ENCODE measurements around the gene ITIH1. TPM values are rescaled to one million over a fixed set of nuclear protein-coding genes. Genes with fewer than 3 reads are reported as not detected.
A peak's percentile ranks its signal among the peaks of the same experiment; 100 is the strongest.

ITIH1 gene
- total RNA-seq, 4 donors from 2014 or later, result not detected

DNA sequence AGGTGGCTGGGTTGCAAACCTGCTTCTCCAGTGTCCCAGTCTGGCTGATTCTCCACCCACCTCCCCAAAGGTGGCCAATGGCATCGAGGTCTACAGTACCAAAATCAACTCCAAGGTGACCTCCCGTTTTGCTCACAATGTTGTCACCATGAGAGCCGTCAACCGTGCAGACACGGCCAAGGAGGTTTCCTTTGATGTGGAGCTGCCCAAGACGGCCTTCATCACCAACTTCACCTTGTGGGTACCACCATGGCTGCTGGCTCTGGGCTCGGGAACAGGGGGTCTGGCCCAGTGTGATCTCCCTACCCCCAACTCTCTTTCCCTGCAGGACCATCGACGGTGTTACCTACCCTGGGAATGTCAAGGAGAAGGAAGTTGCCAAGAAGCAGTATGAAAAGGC lies 19.0 kb downstream of the ITIH1 start:
- H3K36me3 ChIP-seq, result no peaks in the 10 kb centered on the region
- H3K27ac ChIP-seq, result no peak overlapping the region
- no peaks in the 10 kb centered on the region for H3K4me1 ChIP-seq
- H3K27me3 ChIP-seq, result no peaks in the 10 kb centered on the region
- intact Hi-C loops (cut with DNase I; ENCODE audit: low total_unique reads) (no loop called here), in situ Hi-C loops (cut with MboI; ENCODE audit: low pct_ligation_motif_present in 1 of 4, low pct_unique_long_range_greater_than_20kb in 1 of 4, low sequenced_read_pairs in 3 of 4) (no loop called here)
- no peak for DNase-seq
- H3K4me3 ChIP-seq, result no peak overlapping the region
- H3K9me3 ChIP-seq, result no peaks in the 10 kb centered on the region
- WGBS, 2 donors (ENCODE audit: low coverage in 1 of 2), result 93% methylated on average over 9 of the region's 9 CpGs; no CpG with 5 or more reads in 1 of the 2 donors
- TF ChIP-seq EP300 (IDR thresholded peaks at IDR 0.05; ENCODE audit: low read depth), result no peak
- TF ChIP-seq, protein P1, sequence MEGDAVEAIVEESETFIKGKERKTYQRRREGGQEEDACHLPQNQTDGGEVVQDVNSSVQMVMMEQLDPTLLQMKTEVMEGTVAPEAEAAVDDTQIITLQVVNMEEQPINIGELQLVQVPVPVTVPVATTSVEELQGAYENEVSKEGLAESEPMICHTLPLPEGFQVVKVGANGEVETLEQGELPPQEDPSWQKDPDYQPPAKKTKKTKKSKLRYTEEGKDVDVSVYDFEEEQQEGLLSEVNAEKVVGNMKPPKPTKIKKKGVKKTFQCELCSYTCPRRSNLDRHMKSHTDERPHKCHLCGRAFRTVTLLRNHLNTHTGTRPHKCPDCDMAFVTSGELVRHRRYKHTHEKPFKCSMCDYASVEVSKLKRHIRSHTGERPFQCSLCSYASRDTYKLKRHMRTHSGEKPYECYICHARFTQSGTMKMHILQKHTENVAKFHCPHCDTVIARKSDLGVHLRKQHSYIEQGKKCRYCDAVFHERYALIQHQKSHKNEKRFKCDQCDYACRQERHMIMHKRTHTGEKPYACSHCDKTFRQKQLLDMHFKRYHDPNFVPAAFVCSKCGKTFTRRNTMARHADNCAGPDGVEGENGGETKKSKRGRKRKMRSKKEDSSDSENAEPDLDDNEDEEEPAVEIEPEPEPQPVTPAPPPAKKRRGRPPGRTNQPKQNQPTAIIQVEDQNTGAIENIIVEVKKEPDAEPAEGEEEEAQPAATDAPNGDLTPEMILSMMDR (IDR thresholded peaks at IDR 0.05), result no peak
- TF ChIP-seq POLR2AphosphoS5 (IDR thresholded peaks at IDR 0.05), result no peak
- TF ChIP-seq POLR2A (IDR thresholded peaks at IDR 0.05), result no peak

DNA sequence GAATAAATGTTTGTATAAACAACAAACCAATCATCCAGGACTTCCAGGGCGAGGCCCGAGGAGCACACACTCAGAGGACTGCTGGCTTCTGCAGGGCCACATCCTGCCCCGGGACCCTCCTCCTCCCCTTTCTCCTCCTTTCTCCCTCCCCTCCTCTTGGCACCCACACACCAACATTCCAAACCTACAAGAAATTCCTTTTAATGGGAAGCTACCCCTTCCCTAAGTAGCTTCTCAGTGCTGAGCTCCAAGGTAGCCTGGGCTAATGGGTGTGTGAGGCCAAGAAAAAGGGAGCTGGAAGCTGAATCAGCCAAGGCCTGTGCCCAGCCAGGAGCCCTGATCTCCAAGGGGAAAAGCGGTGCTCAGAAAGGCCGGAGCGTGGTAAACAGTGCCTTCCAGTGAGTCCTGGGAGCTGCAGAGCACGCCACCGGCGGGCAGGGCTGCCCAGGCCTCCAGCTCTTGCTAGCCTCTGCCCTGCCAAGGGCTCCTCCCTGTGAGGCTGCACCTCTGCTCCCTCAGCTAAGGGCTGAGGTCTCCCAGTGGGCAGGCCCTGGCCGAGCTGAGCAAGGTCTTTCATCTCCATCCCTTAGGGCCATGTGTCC lies 21.1 kb downstream of the ITIH1 start:
- no peaks in the 10 kb centered on the region for H3K9me3 ChIP-seq
- intact Hi-C loops (cut with DNase I; ENCODE audit: low total_unique reads), result no loop called here
- no peaks in the 10 kb centered on the region for H3K27me3 ChIP-seq
- in situ Hi-C loops (cut with MboI; ENCODE audit: low pct_ligation_motif_present in 1 of 4, low pct_unique_long_range_greater_than_20kb in 1 of 4, low sequenced_read_pairs in 3 of 4), result no loop called here
- no peaks in the 10 kb centered on the region for H3K36me3 ChIP-seq
- no peak for DNase-seq
- no peak overlapping the region for H3K4me3 ChIP-seq
- no peak overlapping the region for H3K27ac ChIP-seq
- TF ChIP-seq POLR2AphosphoS5 (IDR thresholded peaks at IDR 0.05) (no peak), EP300 (IDR thresholded peaks at IDR 0.05; ENCODE audit: low read depth) (no peak), POLR2A (IDR thresholded peaks at IDR 0.05) (no peak)
- TF ChIP-seq, protein P1 (IDR thresholded peaks at IDR 0.05), result no peak
- WGBS, 2 donors (ENCODE audit: low coverage in 1 of 2), result 70 to 82% methylated on average over 2 to 10 of the region's 10 CpGs
- H3K4me1 ChIP-seq, result no peaks in the 10 kb centered on the region

DNA sequence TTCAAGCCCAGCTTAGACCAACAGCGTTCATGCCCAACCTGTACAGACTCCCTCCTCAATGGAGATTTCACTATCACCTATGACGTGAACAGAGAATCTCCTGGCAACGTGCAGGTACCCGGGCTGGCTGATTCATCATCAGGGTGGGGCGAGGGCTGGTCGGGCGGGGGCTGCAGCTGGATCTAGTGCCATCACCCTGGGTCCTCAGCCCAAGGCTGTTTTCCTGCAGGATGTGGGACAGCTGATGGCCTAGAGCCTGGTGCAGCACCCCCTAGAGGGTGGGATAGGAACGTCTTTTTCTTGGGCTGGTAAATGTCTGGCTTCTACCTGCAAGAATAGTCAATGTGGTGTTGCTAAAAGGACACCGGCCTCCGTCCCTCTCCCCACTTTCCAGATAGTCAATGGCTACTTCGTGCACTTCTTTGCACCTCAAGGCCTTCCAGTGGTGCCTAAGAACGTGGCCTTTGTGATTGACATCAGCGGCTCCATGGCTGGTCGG lies 21.6 kb downstream of the ITIH1 start:
- no peak overlapping the region for H3K27ac ChIP-seq
- no peaks in the 10 kb centered on the region for H3K4me1 ChIP-seq
- no peaks in the 10 kb centered on the region for H3K9me3 ChIP-seq
- DNase-seq, result peak; percentile 17
- intact Hi-C loops (cut with DNase I; ENCODE audit: low total_unique reads), result no loop called here
- no peak for TF ChIP-seq POLR2A (IDR thresholded peaks at IDR 0.05)
- TF ChIP-seq, protein P1 (IDR thresholded peaks at IDR 0.05), result peak in 3 of 5 experiments; percentile 35 to 44 (median 39)
- 59% methylated on average over 14 of the region's 14 CpGs; no CpG with 5 or more reads in 1 of the 2 donors for WGBS, 2 donors (ENCODE audit: low coverage in 1 of 2)
- H3K27me3 ChIP-seq, result no peaks in the 10 kb centered on the region
- H3K36me3 ChIP-seq, result no peaks in the 10 kb centered on the region
- in situ Hi-C loops (cut with MboI; ENCODE audit: low pct_ligation_motif_present in 1 of 4, low pct_unique_long_range_greater_than_20kb in 1 of 4, low sequenced_read_pairs in 3 of 4), result no loop called here
- H3K4me3 ChIP-seq, result no peak overlapping the region

DNA sequence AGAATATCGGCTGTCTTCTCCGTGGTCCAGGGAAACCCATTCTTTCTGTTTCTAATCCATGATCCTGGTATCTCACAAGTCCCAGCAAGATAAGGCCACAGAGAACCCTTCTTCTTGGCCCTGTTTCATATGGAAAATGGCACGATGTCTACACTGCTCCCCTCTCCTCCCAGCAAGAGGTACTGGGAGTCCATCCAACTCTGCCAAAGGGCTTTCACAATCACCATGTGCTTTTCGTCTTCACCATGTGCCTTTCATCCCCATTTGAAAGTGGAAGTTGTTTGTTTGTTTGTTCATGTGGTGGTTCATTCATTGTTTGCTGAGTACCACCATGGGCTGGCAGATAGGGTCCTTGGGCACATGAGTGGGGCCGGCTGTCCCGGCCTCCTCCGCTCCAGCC lies 22.7 kb downstream of the ITIH1 start:
- in situ Hi-C loops (cut with MboI; ENCODE audit: low pct_ligation_motif_present in 1 of 4, low pct_unique_long_range_greater_than_20kb in 1 of 4, low sequenced_read_pairs in 3 of 4), result no loop called here
- no peak for DNase-seq
- no peaks in the 10 kb centered on the region for H3K4me1 ChIP-seq
- H3K4me3 ChIP-seq, result no peak overlapping the region
- 85% methylated on average over 7 of the region's 7 CpGs; no CpG with 5 or more reads in 1 of the 2 donors for WGBS, 2 donors (ENCODE audit: low coverage in 1 of 2)
- TF ChIP-seq POLR2AphosphoS5 (IDR thresholded peaks at IDR 0.05), result no peak
- no peak for TF ChIP-seq POLR2A (IDR thresholded peaks at IDR 0.05)
- TF ChIP-seq, protein P1 (IDR thresholded peaks at IDR 0.05), result no peak
- TF ChIP-seq EP300 (IDR thresholded peaks at IDR 0.05; ENCODE audit: low read depth), result no peak
- no peaks in the 10 kb centered on the region for H3K9me3 ChIP-seq
- intact Hi-C loops (cut with DNase I; ENCODE audit: low total_unique reads), result no loop called here
- H3K27me3 ChIP-seq, result no peaks in the 10 kb centered on the region
- no peak overlapping the region for H3K27ac ChIP-seq
- H3K36me3 ChIP-seq, result no peaks in the 10 kb centered on the region

Data from transverse colon (tissue), 4 donors.